Central memory CD4-positive, alpha-beta T cell (primary cell): ENCODE data around the gene DLG2.

Source experiments
- DNase-seq: peaks from one replicate; pipeline ENCODE4 v3.0.0; 2022

The DLG2 gene

DNA sequence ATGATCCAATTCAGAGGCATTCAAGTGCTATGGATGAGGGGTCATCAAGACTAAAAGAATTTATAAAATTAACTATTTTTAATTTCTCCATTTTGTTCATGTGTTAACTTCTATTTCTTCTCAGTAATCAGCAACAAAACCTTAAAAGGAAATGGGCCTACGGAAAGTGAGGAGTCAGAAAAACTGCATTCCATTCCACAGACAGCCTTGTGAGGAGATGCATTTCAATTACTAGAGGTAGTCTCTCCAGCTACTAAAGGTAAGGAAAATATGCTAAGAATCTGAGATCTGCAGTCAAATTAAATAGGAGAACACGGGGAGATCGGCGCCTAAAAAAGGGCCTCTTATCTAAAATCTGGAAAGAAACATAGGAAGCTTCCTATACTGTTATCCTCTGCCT is 661.7 kb downstream of the DLG2 start:
- DNase-seq = no peak

GRCh38 chr11:84963240-84963639 is 663.9 kb downstream of the DLG2 start:
- DNase-seq = no peak

DNA sequence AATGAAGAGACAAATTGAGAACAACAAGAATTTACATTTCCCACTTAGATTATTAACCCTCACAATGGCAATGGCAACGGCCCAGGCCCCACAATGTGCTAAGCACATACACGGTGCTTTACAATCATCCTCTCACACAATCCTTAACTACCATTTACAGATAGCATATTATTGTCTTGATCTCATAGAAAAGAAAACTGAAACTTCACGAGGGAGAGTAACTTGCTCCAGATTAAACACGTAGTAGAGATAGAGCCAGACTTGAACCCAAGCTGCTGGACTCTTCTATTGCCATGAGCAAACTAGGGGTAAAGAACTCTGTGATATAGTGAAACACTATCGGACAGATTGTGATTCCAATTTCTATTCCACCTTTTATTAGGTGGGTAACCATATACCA is 665.1 kb downstream of the DLG2 start:
- DNase-seq = no peak

DNA sequence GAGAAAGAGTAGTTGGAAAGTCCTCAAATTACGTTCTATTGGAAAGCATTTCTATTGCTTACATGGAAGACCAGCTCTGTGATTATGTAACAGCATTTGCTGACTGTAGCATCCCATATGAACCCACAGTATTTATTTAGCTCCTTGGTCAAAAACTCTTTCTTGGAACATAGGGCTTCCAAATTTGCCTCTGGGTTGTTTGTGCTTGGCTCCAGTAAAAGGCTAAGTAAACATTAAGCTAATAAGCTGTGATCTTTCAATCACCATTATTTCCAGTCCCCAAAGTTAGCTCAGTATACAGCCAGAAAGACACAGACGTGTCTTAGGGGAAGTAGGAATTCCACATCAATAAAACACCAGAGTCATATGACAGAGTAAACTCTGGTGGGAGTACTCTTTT is 668.8 kb downstream of the DLG2 start:
- DNase-seq = no peak

DNA sequence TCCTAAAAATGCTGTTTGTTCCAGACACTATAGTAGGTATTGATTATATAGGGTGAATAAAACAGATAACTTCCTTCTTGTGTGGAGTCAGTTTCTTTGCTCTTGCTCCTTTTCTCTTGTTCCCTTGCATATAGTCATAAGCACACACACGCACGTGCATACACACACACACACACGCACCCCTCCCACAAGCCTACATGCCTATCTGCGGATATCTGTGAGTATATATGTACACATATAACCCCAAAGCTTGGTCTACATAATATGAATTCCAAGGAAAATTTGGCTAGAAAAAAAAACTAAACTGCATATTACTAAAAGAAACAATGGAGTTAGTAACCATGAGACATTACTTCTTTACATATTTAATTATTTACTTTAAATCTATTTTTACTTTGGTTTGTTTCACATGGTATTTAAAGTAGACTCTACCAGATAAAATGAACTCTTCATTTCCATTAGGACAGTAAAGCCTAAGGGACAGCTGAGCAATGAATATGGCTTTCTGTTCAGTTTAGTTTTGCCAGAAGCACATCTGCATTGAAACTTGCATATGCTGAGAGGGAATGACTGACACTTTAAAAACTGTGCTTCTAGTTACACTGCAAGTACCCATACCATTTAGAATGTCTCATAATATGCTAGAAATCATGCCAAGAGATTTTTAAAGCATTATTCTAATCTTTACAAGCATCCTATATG is 676.4 kb downstream of the DLG2 start:
- DNase-seq = no peak

DNA sequence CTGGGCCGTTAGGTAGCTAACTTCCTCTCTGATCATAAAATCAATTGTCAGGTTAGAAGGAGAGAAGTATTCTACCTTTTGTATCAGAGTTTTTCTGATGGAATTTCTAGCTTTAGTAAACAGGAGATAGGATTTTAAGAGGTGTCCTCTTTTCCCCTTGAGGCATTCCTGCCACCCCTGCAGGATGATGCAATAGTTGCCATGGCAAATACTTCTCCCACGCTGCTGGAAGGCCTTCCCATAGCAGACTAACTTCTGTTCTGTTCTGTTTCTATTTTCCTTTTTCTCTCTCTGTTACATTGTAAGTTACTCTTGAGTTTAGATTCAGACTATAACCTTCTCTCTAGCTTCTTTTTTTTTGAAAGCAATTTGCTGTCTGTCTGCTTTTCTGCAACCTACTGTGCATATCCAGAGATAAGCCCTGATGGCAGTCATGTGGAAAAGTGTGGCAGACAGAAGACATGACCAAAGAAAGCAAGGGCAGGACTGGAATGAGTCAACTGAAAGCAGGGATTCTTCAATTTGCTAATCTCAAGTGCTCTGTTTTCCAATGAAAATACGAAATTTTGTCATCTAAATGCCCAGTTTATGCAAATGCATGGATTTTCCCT is 679.1 kb downstream of the DLG2 start:
- no peak for DNase-seq

DNA sequence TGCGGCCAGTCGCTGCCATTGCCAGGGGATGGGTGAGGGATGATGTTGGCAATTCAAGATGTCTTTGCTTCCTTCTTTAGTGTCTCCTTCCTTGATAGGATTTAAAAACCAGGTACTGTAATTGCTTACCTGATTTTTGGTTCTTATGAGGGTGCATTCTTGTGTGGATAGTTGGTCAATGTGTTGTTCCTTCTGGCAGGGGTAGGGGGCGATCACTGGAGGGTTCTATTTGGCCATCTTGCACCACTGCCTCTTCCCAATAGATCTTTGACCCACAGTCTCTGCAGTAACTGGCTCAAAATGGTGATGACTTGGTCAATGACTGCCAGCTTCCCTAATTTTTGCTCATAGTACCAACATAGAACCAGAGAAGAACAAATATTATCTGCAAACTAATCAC is 680.1 kb downstream of the DLG2 start:
- no peak for DNase-seq

GRCh38 chr11:84930863-84931262 is 696.3 kb downstream of the DLG2 start:
- no peak for DNase-seq

DNA sequence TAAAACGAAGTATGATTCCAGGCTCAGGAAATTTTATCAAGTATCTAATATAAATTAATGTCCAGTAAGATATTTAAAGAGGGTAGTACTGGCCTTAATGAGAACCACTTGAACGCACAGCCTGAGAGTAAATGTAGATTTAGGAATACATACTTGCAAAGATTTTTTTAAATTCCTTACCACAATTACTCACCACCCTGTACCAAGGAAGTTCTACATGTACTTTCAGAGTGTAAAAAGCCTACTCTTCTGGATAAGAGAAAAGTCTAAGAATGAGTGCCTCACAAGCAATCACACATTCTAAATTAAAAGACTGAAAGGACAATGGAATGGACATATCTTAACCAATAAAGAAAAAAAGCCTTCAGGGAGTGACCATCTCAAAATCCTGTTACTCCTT is 697.4 kb downstream of the DLG2 start:
- no peak for DNase-seq

GRCh38 chr11:84924154-84924692 is 702.9 kb downstream of the DLG2 start:
- DNase-seq = no peak

DNA sequence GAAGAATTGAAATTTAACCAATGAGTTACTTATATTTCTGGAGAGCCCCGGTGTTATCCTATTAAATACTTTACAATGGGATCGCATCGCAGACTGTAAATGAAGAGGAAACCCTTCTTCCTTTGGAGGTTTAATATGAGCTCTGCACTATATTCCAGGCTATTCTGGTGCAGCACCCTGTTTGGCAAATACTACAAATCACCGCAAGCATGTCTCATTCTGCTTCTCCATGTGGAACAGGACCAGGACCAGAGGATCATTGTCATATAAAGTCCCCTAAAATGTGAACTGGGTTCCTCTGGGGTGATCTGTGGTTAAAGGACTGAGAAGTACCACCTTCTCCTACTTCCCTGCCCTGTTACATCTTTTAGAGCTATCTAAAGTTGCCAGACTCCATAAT is 703.7 kb downstream of the DLG2 start:
- DNase-seq = no peak

DNA sequence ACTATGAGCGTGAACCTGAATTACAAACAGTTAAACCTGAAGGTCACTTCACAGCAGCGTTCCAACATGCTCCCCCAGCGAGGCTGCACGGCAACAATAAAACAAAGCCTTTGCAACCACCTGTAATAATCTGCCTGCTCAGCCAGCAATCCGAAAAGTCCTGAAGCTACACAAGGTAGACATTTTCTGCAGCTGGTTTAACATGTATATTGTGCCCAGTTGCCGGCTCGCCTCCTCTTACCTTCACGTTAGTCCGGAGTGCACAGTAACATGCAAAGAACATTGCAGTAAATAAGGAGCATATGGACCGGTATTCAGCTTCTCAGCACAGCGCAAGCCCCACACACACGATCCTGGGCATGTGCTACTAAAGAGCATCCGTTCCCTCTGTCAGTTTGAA is 704.3 kb downstream of the DLG2 start:
- no peak for DNase-seq

DNA sequence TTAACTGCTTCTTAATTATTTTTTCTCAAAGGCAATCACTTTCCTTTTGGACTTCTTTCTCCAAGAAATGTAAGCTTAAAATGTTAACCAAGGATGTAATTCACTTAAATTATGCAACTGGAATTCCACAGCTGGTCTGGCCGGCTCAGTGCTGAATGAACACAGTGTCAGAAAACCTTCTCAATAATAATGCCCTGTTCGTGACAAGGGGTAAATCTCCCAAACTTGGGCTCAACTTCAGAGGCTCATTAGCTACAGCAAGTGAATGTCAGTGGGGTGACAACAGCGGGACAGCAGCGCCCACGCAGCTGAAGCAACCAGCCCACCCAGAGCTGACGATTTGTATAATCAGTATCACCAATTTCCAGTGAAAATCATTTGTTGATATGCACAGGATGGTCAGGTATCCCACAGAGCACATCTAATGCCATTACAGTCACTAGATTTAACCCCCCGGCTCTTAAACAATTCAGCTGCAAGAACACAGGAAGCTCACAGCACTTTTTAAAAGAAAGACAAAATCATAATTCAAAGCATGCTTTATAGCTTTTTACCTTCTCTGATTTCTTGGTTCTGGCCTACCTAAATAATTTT is 704.8 kb downstream of the DLG2 start:
- DNase-seq = no peak

- no peak for DNase-seq
Measured at GRCh38 chr11:84914511-84914910, 712.6 kb downstream of the DLG2 start.

DNA sequence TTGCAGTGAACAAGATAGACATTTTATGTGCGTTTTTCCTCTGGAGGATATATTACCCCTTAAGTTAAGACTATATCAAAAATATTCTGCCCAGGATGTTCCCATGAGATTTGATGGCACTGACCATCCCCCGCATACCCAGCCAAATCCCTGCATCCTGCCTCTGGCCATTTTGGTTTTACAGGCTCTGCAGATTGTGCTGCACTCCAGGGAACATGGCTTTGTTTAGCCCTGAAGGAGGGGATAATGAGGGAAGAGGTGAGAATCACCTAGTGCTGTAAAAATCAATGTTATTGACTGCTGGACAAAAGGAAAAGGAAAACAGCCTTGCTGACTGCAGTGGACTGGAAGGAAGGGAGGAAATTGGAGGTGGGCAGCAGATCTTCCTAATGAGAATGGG is 717.4 kb downstream of the DLG2 start:
- no peak for DNase-seq

DNA sequence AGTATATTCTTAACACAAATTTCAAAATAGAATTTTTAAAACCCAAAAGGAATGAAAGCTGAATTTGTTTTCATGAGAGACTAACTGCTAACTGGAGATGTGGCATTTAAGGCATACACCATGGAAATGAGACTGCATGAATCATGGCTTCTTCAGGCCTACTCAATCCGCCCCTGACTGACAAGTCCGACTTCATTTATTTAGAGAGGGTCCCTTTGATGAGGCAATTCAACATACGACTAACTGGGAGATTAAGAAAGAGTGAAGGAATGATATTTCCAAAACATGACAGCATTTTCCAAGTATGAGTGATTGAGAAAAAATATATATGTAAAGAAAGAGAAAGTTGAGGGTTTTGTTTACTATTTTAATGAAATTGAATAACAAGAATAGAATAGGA is 720.1 kb downstream of the DLG2 start:
- DNase-seq = no peak

- DNase-seq = no peak
Measured at GRCh38 chr11:84905411-84905810, 721.7 kb downstream of the DLG2 start.

- DNase-seq = no peak
Measured at GRCh38 chr11:84902445-84902844, 724.7 kb downstream of the DLG2 start.

DNA sequence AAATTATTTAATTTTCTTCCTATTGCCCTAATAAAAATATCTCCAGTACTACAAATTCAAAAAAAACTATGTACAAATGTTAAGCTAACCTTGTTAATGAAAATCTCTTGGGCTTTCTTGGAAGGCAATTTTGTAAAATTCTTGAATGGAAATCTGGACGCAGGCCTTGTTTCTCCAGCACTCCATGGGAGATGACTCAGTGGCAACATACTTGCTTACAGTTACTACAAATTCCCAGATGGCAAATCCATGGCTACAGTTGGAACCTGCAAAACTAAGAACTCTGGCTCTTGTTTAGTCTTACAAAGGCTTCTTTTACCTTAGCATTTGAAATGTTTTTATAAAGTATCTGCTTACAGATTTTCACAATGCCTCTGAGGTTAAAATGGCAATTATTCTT is 725.2 kb downstream of the DLG2 start:
- DNase-seq = no peak

DNA sequence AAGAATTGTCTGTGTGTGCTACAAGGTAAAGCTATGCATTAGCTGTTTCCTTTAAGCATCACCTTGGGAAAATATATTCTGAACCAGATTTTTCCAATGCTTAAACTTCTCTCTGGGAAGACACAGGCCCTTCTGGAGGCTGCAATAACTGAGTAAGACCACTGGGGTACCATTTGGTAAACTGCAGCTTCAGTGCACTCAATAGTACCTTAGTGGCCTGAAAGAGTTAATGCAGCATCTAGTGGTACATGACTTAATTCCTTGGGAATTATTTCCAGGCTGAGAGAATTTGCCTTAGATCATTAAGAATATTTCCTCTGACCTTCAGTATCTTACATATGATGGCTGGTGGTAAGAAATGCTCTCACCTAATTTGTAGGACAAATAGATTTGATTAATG is 727.4 kb downstream of the DLG2 start:
- DNase-seq = no peak

DNA sequence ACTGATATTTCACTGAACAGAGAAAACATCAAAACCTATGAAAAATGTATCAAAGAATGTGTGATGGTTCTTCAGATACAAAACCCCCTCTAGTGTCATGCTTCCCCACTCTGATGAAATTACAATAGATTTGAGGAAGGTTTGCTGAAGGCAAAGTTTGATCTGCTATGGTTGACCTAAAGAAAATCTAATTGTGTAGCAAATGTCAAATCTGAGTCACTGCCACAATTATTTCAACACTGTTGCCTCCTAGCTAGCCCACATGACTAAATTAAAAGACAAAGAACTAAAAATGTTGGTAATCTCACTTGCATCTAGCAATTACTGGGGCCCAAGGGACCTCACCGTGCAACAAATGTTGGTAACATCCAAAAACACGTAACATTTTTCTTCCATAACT is 728.0 kb downstream of the DLG2 start:
- no peak for DNase-seq

- no peak for DNase-seq
Measured at GRCh38 chr11:84894666-84895065, 732.5 kb downstream of the DLG2 start.

DNA sequence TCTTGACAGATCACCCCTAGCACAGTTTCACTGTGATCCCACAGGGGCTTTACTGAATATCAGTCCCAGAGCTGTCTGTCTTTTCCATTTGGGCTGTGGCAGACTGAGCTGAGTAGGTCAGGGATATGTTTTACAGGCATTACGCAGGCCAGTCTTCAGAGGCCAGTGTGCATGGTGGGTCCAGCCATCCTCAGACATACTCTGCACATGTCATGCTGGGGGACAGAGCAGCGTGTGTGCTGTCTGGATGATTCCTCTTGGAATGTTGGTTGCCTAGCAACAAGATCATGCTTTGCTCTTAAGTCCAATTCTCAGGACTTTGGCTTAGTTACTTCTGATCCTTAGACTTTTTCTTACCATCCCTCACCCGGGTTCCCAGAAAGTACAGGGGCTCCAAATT is 736.5 kb downstream of the DLG2 start:
- DNase-seq = no peak

DNA sequence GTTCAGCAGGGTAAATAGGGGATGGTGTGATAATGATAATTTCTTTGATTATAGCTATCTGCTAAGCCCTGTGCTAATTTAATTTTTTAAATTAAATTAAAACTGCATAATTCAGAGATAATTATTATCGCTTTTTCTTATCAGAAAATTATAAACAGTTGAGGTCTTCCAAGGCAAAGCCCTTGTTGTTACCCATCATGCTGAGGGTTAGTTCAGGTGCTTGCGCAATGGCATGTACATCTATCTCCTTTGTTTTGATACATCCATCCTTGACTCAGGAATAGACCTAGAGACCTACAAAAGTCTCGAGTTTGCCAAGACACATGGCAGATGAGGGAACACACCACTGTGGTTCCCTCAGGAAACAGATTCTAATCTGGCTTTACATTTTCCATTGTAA is 737.6 kb downstream of the DLG2 start:
- DNase-seq = no peak
